Ramos (cell line): Measurements from ENCODE around the gene EPG5.

Experiments
- in situ Hi-C: fragments of 300-500 bp; cut with MboI; formaldehyde crosslinking; loops from one replicate; pipeline ENCODE4 v1.14.3; 2022; ENCODE audit warnings: low sequenced_read_pairs; ENCODE audit not compliant: unreplicated experiment

EPG5 gene

GRCh38 chr18:45930963-45931362 is 36.2 kb downstream of the EPG5 start:
- in situ Hi-C loops = no loop called here

GRCh38 chr18:45926691-45927090 is 40.4 kb downstream of the EPG5 start:
- in situ Hi-C loops = no loop called here

- in situ Hi-C loops = no loop called here
These were observed 41.0 kb downstream of the EPG5 start for GRCh38 chr18:45926085-45926484.

- in situ Hi-C loops = no loop called here
These were observed 44.0 kb downstream of the EPG5 start for GRCh38 chr18:45923138-45923537.

GRCh38 chr18:45920367-45920766 is 46.8 kb downstream of the EPG5 start:
- in situ Hi-C loops = no loop called here

- in situ Hi-C loops = no loop called here
These were observed 50.8 kb downstream of the EPG5 start for GRCh38 chr18:45916302-45916701.

GRCh38 chr18:45913276-45913675 is 53.9 kb downstream of the EPG5 start:
- in situ Hi-C loops = no loop called here

GRCh38 chr18:45910405-45911023 is 56.6 kb downstream of the EPG5 start:
- in situ Hi-C loops = no loop called here

- in situ Hi-C loops = no loop called here
These were observed 65.4 kb downstream of the EPG5 start for GRCh38 chr18:45901654-45902210.

GRCh38 chr18:45900623-45901022 is 66.5 kb downstream of the EPG5 start:
- in situ Hi-C loops = no loop called here

- in situ Hi-C loops = no loop called here
These were observed 70.1 kb downstream of the EPG5 start for GRCh38 chr18:45896991-45897390.

GRCh38 chr18:45896452-45896851 is 70.7 kb downstream of the EPG5 start:
- in situ Hi-C loops = no loop called here

GRCh38 chr18:45895339-45895738 is 71.8 kb downstream of the EPG5 start:
- in situ Hi-C loops = no loop called here

GRCh38 chr18:45894818-45895217 is 72.3 kb downstream of the EPG5 start:
- in situ Hi-C loops = no loop called here

GRCh38 chr18:45891806-45892205 is 75.3 kb downstream of the EPG5 start:
- in situ Hi-C loops = no loop called here

GRCh38 chr18:45890606-45891005 is 76.5 kb downstream of the EPG5 start:
- in situ Hi-C loops = no loop called here

GRCh38 chr18:45889419-45890064 is 77.6 kb downstream of the EPG5 start:
- in situ Hi-C loops = loop anchor here (10.0 kb wide), 1 partner anchor 175 kb away; no protein-coding TSS in a partner anchor

- in situ Hi-C loops = loop anchor here (10.0 kb wide), 1 partner anchor 173 kb away; no protein-coding TSS in a partner anchor
These were observed 79.5 kb downstream of the EPG5 start for GRCh38 chr18:45887585-45887984.

- in situ Hi-C loops = loop anchor here (10.0 kb wide), 1 partner anchor 166 kb away; no protein-coding TSS in a partner anchor
These were observed 86.1 kb downstream of the EPG5 start for GRCh38 chr18:45880876-45881558.

GRCh38 chr18:45879681-45880655 is 87.2 kb downstream of the EPG5 start:
- in situ Hi-C loops = loop anchor here (10.0 kb wide), 1 partner anchor 165 kb away; no protein-coding TSS in a partner anchor
